Measurements from ENCODE around the gene ZNF558.

- TF ChIP-seq CTCF (conservative IDR thresholded peaks at IDR 0.05; ENCODE audit: low read depth, low read length), result no peak
- no peak for TF ChIP-seq EZH2 (IDR thresholded peaks at IDR 0.05; ENCODE audit: borderline replicate concordance, low read depth, low read length, poor library complexity, severe bottlenecking)
Measured at GRCh38 chr19:8794823-8795222, 37.3 kb downstream of the ZNF558 start.

Data from A673 (cell line).